Neural crest cell (in vitro differentiated cells): ENCODE data around the gene ASIC2. TPM values are rescaled to one million over a fixed set of nuclear protein-coding genes. Genes with fewer than 3 reads are reported as not detected.

Experiments used
- DNase-seq: peaks from one replicate; pipeline ENCODE4 v3.0.0; 2021; ENCODE audit warnings: low read depth, mixed read lengths, low spot score
- H3K27ac Mint-ChIP-seq: one replicate; pipeline ENCODE4 v1.8.0; 2021; ENCODE audit warnings: mild to moderate bottlenecking, mixed read lengths; ENCODE audit not compliant: unreplicated experiment
- H3K27me3 Mint-ChIP-seq: 2 replicates; pipeline ENCODE4 v1.8.0; 2021; ENCODE audit warnings: low read depth, mild to moderate bottlenecking, mixed read lengths
- H3K36me3 Mint-ChIP-seq: 2 replicates; pipeline ENCODE4 v1.8.0; 2021; ENCODE audit warnings: low read depth, mild to moderate bottlenecking, mixed read lengths
- H3K4me1 Mint-ChIP-seq: 2 replicates; pipeline ENCODE4 v1.8.0; 2021; ENCODE audit warnings: mixed read lengths
- H3K4me3 Mint-ChIP-seq: one replicate; pipeline ENCODE4 v1.8.0; 2021; ENCODE audit warnings: mild to moderate bottlenecking, mixed read lengths
- H3K9me3 Mint-ChIP-seq: 2 replicates; pipeline ENCODE4 v1.8.0; 2021; ENCODE audit warnings: mixed read lengths
- CTCF ChIP-seq: fragments of 200-600 bp; sonication (generic); conservative IDR thresholded peaks from 2 replicates; pipeline ENCODE4 v1.5.0; 2021; ENCODE audit warnings: antibody characterized with exemption, mild to moderate bottlenecking
- total RNA-seq: library from RNA; stranded (reverse); gene quantifications from 2 replicates; pipeline ENCODE4 v1.2.1, GENCODE V29; 2021

ASIC2 gene
- total RNA-seq, 1 donor from 2014 or later = 0.12 TPM

GRCh38 chr17:33044771-33045170, 248.3 kb downstream of the ASIC2 start:
- no peak for TF ChIP-seq CTCF
- Mint-ChIP-seq H3K4me1 (no peaks in the 10 kb centered on the region), H3K9me3 (no peaks in the 10 kb centered on the region), H3K4me3 (no peak overlapping the region), H3K27ac (no peak overlapping the region), H3K27me3 (peaks cover 19% of the 10 kb centered on the region), H3K36me3 (no peaks in the 10 kb centered on the region)
- no peak for DNase-seq

GRCh38 chr17:33040461-33040860, 252.6 kb downstream of the ASIC2 start:
- H3K36me3 Mint-ChIP-seq = no peaks in the 10 kb centered on the region
- H3K27me3 Mint-ChIP-seq = peaks cover 52% of the 10 kb centered on the region
- no peaks in the 10 kb centered on the region for H3K9me3 Mint-ChIP-seq
- no peaks in the 10 kb centered on the region for H3K4me1 Mint-ChIP-seq
- H3K27ac Mint-ChIP-seq = no peak overlapping the region
- TF ChIP-seq CTCF = no peak
- no peak for DNase-seq
- no peak overlapping the region for H3K4me3 Mint-ChIP-seq

- Mint-ChIP-seq H3K36me3 (no peaks in the 10 kb centered on the region), H3K9me3 (peaks cover 3% of the 10 kb centered on the region), H3K27me3 (peaks cover 57% of the 10 kb centered on the region), H3K4me1 (no peaks in the 10 kb centered on the region), H3K4me3 (no peak overlapping the region), H3K27ac (no peak overlapping the region)
- TF ChIP-seq CTCF = no peak
- no peak for DNase-seq
Observed at GRCh38 chr17:33039874-33040273, 253.2 kb downstream of the ASIC2 start.

GRCh38 chr17:33038740-33039139, 254.4 kb downstream of the ASIC2 start:
- H3K27me3 Mint-ChIP-seq = peaks cover 60% of the 10 kb centered on the region
- H3K27ac Mint-ChIP-seq = no peak overlapping the region

GRCh38 chr17:33033176-33033575, 259.9 kb downstream of the ASIC2 start:
- no peak for TF ChIP-seq CTCF
- peaks cover 68% of the 10 kb centered on the region for H3K27me3 Mint-ChIP-seq

More at GRCh38 chr17:33038740-33039139, 254.4 kb downstream of the ASIC2 start:
- Mint-ChIP-seq H3K36me3 (no peaks in the 10 kb centered on the region), H3K9me3 (peaks cover 3% of the 10 kb centered on the region), H3K4me1 (no peaks in the 10 kb centered on the region), H3K4me3 (no peak overlapping the region)
- DNase-seq = peak; percentile 64
- peak; percentile 72 for TF ChIP-seq CTCF

GRCh38 chr17:33028778-33029177, 264.3 kb downstream of the ASIC2 start:
- H3K9me3 Mint-ChIP-seq = no peaks in the 10 kb centered on the region
- DNase-seq = no peak
- H3K4me3 Mint-ChIP-seq = no peak overlapping the region
- peaks cover 36% of the 10 kb centered on the region for H3K27me3 Mint-ChIP-seq
- no peak for TF ChIP-seq CTCF
- no peaks in the 10 kb centered on the region for H3K4me1 Mint-ChIP-seq
- no peak overlapping the region for H3K27ac Mint-ChIP-seq
- no peaks in the 10 kb centered on the region for H3K36me3 Mint-ChIP-seq

More at GRCh38 chr17:33033176-33033575, 259.9 kb downstream of the ASIC2 start:
- peaks cover 3% of the 10 kb centered on the region for H3K9me3 Mint-ChIP-seq
- H3K4me3 Mint-ChIP-seq = no peak overlapping the region
- H3K4me1 Mint-ChIP-seq = no peaks in the 10 kb centered on the region
- H3K36me3 Mint-ChIP-seq = no peaks in the 10 kb centered on the region
- DNase-seq = no peak
- no peak overlapping the region for H3K27ac Mint-ChIP-seq
